Bronchial epithelial cell (primary cell): ENCODE measurements around the gene TUB. TPM values are rescaled to one million over a fixed set of nuclear protein-coding genes. Genes with fewer than 3 reads are reported as not detected.

ENCODE experiments used
- DNase-seq: peaks from one replicate; pipeline ENCODE4 v3.0.0-alpha.2; 2010; ENCODE audit warnings: low read depth
- FAIRE-seq: peaks from 2 replicates; lab custom pipeline; 2011; peaks lifted over from hg19 to GRCh38; lab: Jason Lieb, UNC
- H3K27me3 ChIP-seq: 2 replicates; pipeline ENCODE4 v1.5.1; 2011; ENCODE audit warnings: low read length; ENCODE audit not compliant: control insufficient read depth, insufficient read depth
- H3K36me3 ChIP-seq: 2 replicates; pipeline ENCODE4 v1.5.1; 2011; ENCODE audit warnings: low read length; ENCODE audit not compliant: control insufficient read depth, insufficient read depth
- H3K4me3 ChIP-seq: 2 replicates; pipeline ENCODE4 v1.5.1; 2011; ENCODE audit warnings: mild to moderate bottlenecking, low read depth, low read length, control low read depth
- total RNA-seq: library from RNA; depleted of rRNA; stranded (reverse); fragments of >200 nt; gene quantifications from 2 replicates; pipeline ENCODE4 v1.2.1, GENCODE V29; 2014
- TF ChIP-seq, protein P1 (sequence below): IDR thresholded peaks from 2 replicates; pipeline ENCODE4 v1.5.1; 2011; ENCODE audit warnings: mild to moderate bottlenecking, moderate library complexity, low read length, control low read depth, inconsistent platforms; ENCODE audit not compliant: insufficient read depth, severe bottlenecking

TUB gene
- total RNA-seq, 1 donor from 2014 or later = 0.26 TPM

DNA sequence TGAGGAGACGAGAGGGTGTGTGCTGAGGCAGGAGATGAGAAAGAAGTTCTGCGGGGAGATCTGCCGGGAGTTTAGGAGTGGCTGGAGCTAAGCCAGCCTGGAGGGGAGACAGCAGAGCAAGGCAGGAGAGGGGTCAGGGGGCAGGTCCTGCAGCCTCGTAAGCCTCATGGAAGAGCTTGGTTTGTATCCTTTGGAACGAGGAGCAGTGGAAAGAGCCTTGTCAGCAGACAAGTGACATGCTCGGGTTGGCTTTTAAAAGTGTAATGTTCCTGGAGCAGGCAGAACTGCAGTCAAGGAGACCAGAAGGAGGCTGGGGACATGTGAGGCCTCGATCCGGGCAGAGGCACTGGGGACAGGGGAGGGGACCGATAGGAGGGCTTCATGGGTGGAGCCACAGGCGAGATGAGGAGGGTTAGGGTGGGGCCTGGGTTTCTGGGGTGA lies 21.4 kb upstream of the TUB start:
- Histone ChIP-seq H3K36me3 (no peaks in the 10 kb centered on the region), H3K27me3 (no peaks in the 10 kb centered on the region), H3K4me3 (no peak overlapping the region)
- no peak for DNase-seq
- TF ChIP-seq, protein P1, sequence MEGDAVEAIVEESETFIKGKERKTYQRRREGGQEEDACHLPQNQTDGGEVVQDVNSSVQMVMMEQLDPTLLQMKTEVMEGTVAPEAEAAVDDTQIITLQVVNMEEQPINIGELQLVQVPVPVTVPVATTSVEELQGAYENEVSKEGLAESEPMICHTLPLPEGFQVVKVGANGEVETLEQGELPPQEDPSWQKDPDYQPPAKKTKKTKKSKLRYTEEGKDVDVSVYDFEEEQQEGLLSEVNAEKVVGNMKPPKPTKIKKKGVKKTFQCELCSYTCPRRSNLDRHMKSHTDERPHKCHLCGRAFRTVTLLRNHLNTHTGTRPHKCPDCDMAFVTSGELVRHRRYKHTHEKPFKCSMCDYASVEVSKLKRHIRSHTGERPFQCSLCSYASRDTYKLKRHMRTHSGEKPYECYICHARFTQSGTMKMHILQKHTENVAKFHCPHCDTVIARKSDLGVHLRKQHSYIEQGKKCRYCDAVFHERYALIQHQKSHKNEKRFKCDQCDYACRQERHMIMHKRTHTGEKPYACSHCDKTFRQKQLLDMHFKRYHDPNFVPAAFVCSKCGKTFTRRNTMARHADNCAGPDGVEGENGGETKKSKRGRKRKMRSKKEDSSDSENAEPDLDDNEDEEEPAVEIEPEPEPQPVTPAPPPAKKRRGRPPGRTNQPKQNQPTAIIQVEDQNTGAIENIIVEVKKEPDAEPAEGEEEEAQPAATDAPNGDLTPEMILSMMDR = no peak
- FAIRE-seq = no peak

DNA sequence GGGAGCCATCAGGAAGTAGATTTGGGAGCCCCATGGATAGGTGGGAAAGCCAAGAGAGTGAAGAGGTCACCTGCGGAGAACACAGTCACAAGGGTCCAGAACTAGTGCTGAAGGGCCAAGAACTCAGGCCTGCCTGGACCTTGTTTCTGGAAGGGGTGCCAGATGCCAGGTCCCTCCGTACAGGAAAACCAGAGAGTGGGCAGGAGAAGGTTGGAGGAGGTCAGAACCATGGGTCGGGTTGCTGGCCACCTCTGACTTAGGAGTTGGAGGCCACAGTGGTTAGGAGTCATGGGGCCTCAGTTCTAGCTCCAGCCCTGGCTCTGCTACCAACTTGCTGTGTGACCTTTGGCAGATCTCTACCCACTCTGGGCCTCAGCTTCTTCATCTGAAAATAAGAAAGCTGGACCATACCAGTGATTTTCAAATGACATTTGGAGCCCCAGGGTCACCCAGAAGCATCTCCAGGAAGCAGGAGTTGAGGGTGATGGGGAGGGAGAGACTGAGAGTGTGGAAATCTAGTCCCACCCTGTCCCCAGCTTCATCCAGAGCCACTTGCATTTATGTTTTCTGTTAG lies 20.8 kb upstream of the TUB start:
- H3K27me3 ChIP-seq = no peaks in the 10 kb centered on the region
- FAIRE-seq = no peak
- no peak overlapping the region for H3K4me3 ChIP-seq
- H3K36me3 ChIP-seq = no peaks in the 10 kb centered on the region
- TF ChIP-seq, protein P1 = no peak
- no peak for DNase-seq

DNA sequence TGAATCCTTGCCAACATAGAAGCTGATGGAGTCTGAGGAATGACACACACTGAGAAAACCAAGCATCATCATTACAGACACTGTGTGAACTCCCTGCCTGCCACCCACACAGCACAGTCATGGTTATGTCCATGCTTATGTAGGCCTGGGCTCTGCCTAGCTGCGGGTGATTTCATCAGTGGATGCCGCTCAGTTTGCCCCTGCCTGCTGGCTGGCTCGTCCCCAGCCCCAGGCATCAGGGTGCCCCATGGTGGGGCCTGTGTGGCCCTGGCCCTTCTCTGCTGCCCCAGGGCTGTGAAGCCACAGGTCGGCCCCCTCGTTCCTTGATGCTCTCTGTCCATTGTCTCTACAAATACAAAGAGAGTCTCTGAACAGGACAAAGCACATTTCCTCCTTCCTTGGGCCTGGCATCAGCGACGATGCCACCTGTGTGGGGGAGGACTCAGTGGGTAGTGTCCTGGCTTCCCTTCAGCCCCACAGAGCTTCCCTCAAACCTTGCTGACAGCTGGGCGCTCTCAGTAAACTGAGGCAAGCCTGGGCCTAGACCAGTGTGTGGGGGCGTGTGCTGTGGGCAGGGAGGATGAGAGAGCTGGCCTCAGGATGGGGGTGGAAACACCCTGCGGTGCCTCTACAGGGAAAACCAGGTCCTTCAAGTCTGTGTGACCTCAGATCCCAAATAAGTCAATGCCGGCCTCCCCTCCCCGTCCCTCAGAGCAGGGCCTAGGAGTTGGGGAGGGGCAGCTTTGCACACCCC lies 20.0 kb upstream of the TUB start:
- FAIRE-seq (no peak), DNase-seq (no peak)

DNA sequence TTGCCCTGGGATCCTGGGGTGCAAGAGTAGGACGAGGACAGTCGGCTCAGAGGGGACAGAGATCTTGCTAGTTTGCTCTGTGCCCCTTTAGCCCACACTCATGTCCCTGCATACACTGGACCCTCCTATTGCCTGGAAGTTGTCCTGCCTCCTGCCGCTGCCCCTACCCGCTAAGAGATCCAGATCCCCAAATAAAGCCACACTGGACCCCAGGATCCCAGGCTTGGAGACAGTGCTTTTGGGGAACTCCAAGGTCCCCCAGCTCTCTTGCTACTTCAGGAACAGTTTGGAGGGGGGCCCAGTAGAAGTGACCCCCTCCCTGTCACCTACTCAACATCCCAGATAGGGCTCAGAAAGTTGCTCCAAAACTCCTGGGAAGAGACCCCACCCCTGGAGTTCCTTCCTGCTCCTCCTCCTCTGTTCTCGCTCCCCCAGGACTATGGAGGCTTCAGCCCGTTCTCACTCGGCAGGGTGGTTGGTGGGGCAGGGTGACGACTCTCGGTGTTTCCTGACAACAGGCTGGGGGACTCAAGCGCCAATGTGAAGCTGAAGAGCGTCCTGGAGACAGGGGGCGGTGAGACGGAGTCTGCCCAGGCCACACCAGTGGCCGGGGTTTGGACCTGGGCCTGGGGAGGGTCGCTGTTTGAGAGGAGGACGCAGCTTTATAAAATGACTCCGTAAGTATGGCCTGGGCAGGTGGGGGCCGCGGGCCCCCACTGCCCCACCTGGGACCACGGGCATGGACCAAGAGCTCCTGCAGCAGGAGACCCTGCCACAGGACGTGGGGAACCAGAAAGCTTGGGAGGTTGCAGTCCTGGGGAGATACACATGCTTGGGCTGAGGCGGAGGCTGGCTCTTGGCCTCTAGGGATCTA lies 19.2 kb upstream of the TUB start:
- TF ChIP-seq, protein P1 = no peak
- Histone ChIP-seq H3K4me3 (no peak overlapping the region), H3K36me3 (no peaks in the 10 kb centered on the region), H3K27me3 (peaks cover 2% of the 10 kb centered on the region)
- DNase-seq (no peak), FAIRE-seq (no peak)

More for the DNA sequence above, 20.0 kb upstream of the TUB start:
- H3K4me3 ChIP-seq = no peak overlapping the region
- peaks cover 2% of the 10 kb centered on the region for H3K27me3 ChIP-seq
- TF ChIP-seq, protein P1 = no peak
- H3K36me3 ChIP-seq = no peaks in the 10 kb centered on the region

DNA sequence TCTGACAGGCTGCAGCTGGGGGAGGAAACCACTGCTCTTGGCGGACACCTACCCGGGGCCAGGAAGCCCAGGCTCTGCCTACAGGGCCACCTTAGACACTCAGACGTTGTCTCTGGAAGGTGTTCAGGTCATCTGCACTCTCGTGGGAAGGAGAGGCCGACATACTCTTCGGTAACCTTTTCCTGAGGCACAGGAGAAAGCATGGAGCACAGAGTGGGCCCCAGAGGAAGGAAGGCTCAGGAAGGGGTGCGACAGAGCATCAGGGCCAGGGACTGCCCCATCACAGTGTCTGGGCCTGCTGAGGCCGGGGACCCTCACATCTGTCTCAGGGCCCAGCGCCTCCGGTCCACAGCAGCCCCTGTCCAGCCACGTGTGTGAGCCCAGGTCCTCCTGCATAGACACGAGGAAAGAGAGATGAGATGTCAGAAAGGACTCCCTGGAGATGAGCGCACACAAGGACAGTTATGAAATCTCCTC lies 18.2 kb upstream of the TUB start:
- DNase-seq = no peak
- TF ChIP-seq, protein P1 = no peak
- peaks cover 2% of the 10 kb centered on the region for H3K27me3 ChIP-seq
- H3K4me3 ChIP-seq = no peak overlapping the region
- no peak for FAIRE-seq
- no peaks in the 10 kb centered on the region for H3K36me3 ChIP-seq
